ENCODE data around the gene CCDC86.

The CCDC86 gene

DNA sequence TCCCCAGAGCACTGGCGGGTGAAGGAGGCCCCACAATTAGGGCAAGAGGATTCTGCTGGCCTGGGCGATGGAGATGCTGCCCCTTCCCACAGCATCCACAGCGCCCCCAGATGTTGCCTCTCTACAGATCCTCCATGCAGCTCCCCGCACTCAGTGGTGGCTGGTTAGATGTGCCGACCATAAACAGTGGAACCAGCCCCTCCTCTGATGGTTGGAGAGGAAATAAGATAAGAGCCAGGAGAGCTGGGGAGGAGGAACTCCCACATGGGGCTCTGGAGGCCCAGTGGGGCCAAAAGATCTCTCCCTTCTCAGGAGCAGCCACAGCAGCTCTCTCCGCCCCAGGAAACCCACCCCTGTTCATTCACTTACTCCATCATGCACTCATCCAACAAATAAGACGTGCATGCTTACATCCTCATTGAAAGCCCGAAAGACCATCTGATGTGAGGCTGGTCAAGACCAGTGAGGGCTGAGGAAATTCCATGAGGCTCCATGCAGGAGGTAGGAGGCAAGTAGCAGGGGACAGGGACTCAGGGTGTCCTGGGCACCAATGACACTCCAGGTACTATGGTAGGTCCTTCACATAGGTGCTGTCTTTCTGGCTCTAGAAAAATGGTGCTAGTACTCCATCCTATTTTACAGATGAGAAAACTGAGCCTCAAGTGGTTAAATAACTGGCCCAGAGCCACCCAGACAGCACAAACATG lies 12.4 kb downstream of the CCDC86 start:
- DNase-seq = no peak

DNA sequence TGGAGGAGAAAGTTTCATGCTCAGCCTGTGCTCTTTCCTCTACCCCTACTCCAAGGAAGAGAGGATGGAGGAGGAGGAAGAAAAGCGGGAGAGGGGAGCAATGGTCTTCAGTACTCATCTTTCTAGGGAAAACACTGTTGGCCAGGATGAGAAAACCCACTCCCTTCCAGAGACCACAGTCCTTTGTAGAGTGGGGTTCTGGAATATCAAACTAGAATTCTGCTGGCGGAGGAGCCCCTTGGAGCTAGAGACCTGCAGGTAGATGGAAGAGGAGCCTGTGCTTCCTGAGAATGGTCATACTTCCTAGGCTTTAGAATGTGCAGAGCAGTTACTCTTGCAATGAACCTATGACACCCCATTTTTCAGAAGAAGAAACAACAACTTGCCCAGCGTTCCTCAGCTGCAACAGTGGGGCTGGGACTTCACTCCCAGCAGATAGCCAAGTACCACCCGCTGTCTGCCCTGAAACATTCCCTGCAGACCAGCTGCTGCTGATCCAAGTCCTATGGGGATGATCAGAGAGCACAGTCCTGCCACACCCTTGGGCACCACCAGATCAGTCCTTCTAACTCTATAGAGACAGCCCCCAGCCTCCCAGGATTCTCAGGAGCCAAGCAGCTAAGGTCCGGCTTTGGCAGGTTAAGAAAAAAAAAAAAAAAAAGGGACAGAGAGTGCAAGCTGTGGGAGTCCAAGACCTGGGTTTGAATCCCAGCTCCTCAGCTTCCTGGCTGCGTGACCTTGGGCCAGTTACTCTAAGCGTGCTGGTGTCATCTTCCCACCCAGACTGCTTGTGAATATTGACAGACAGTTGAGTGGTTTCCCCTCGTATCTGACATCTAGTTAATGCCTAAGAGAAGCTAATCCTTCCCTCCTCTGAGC lies 13.2 kb downstream of the CCDC86 start:
- DNase-seq = no peak

DNA sequence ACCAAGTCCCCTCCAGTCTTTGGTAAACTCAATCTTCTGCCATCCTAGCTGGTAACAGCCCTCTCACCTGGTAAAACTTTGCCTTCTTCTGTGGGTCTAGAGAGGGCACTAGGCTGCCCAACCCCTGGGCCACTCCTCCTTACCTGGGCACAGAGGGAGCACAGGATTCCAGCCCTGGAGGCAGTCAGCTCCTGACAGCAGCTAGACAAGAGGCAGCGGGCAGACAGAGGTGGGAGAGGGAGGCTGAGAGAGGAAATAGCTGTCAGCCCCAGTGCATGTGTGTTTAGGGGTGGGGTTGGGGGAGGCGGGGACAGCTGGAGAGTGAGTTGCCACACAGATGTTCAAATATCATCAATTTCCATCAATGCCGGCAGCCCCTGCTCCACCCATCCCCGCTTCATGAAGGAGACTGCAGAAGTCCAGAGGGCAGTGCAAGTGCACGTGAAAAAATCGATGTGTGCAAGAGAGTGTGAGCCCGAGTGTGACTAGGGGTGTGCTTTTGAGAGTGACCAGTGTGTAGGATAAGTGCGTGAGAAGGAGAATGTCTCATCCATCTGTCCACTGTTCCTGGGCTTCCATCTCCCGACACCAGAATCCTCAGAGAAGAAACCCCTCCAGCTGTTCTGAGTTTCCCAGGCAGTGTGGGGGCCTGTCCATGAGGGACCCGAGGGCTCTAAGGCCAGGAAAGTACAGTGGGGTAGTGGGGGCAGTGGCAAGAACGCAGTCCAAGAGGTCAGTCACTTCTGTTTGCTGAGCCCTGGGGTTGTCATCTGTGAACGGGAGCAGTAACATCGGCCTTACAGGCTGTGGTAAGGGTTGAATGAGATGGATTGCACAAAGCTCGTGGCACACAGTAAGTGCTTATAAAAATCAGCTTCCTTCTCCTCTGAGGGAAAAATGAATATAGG lies 14.1 kb downstream of the CCDC86 start, which contains the start of gene PTGDR2:
Gene PTGDR2 (minus strand): TSS at position 225 of the 908 bp plus-strand sequence. CDS start 2,228 bp downstream, outside the sequence.
- DNase-seq = no peak

DNA sequence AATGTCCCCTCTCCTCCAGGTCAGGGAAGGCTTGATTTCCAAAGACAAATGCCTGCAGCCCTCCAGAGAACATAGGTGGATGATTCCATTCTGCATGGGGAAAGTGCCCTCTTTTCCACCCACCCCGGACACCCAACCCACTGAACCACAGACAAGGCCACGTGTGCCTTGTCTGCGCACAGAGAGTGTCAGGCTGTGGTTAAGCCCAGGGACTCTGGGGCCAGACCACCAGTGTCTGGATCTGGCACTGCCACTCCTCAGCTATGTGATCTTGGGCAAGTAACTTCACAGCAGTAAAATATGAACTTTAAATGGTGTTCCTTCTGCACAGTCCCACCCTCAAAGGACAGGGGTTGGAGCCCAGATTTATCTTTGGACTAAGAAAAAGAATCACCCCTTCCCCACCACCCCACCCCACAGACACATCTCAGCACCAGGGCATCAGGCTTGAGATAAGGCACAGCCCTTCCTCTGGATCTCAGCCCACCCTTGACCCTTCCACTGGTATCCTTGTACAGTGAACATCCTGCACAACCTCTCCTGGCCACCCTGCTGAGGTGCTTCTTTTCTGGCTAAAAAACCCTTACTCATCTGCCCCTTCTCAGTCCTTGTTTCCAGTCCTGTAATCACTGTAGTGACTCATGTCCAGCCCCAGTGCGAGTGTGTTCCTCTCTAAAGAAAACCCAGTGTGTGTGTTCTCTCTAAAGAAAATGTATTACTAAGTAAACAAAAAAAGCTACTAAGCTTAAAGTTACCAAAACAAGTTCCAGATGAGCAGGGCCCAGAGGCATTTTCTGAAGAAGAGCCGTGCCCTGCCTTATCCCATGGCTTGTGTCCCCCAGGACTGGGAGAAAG lies 15.7 kb downstream of the CCDC86 start:
- DNase-seq = no peak

GRCh38 chr11:60858236-60858635 lies 16.3 kb downstream of the CCDC86 start:
- DNase-seq = no peak

DNA sequence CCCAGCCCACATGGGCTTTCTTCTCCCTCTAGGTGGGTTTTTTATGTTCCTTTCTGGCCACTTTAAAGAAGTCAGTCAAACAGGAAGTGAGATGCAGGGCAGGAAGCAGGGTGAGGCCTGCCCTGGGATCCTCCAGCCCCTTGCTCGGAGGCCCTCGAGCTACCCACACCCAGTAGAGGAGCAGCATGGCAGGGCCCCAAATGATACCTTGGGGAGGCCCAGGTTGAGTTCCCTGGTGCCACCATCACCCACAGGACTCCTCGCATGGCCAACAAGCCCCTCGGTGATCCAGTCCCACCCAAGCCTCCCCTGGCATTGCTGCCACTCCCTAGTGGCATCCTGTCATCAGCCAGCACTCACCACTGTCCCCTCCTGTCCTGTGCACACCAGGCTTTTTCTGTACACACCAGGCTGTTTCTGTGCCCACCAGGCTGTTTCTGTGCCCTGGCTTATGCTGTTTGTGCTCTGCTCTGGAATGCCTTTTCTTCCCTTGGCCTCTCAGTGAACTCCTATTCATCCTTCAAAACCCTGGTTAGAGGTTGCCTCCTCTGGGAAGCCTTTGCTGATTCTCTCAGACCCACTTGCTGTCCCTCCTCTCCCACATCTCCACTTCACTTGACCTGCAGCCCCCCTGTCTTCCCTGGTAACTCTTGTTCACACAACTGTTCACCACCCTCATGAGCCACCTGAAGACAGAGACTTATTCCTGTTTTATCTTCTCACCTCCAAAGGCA lies 17.0 kb downstream of the CCDC86 start:
- DNase-seq = no peak

- DNase-seq = no peak
Measured at GRCh38 chr11:60859616-60860250, 17.8 kb downstream of the CCDC86 start.

DNA sequence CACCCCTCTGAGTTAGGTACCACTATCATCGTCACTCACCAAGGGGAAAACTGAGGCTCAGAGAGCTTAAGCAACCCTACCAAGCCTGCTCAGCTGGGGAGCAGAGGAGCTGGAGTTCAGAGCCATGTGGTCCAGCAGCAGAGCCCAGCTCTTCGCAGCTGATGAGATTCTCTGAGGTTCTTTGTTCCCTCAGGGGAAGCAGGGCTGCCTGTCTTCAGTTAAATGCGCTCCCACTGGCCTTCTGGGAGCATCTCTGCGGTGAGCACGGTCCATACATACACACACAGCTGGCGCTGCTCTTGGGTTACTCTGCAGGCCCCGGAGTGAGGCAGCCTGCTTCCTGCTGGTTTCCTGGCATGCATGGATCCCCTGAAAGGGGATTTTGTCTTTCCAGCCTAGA lies 19.0 kb downstream of the CCDC86 start:
- DNase-seq = peak; percentile 52

DNA sequence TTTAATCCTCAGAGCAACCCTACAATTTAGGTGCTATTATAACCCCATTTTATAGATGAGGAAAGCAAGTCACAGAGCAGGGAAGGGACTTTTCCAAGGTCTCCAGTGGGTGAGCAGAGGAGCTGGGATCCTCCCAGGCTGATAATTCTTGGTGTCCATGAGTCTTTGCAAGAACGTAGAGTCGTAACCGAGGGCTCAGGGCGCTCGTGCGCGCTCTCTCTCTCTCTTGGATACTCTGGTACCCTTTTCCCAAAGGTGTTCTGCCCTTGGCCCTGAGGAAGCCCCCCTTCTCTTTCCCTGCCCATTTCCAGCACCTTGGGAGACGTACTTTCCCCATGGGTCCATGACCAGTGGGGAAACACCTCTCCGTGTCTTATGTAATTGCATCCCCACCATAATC lies 20.3 kb downstream of the CCDC86 start:
- DNase-seq = no peak

DNA sequence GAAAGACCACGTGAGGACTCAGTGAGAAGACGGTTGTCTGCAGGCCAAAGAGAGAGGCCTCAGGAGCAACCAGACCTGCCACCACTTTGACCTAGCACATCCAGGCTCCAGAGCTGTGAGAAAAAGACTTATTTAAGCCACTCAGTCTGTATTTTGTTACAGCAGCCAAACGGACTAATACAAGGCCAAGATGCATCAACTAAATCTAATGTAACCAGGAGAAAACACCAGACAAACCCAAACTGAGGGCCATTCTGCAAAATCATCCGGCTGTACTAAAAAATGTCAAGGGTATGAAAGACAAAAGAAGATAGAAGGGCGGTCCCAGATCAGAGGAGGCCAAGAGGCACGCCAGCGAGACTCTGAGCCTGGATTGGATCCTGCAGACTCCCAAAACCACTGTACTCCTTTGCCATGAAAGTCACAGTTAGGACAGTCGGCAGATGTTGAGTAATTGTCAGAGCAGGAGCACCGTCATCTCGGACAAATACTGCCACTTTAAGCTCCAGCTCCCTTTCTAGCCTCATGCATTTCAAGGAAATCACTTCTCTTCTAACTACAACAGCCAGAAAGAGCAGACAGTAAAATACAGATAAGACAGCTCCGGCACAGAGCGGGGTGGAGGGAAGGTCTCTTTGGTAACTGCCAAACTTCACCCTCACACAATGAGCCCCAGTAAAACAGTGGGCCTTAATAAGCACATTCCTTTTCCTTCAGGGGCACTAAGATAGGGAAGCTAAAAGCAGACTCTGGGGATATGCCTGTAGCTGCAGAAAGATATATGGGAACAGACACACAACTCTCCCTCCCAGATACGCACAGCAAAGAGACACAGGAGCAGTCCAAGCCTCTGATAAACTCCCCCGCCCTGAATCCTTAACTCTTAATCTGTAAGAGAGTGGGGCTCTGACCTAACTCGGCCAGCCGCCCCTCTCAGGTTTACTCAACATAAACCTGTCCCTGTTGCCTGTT lies 21.9 kb downstream of the CCDC86 start:
- DNase-seq = no peak

- no peak for DNase-seq
Measured at GRCh38 chr11:60864856-60865513, 23.1 kb downstream of the CCDC86 start.

- DNase-seq = no peak
Measured at GRCh38 chr11:60866911-60867870, 25.3 kb downstream of the CCDC86 start, which contains the start of gene ZP1. Gene ZP1, plus strand, starts transcription at chr11:60867542. Its CDS starts 20 bp downstream, at chr11:60867562.

DNA sequence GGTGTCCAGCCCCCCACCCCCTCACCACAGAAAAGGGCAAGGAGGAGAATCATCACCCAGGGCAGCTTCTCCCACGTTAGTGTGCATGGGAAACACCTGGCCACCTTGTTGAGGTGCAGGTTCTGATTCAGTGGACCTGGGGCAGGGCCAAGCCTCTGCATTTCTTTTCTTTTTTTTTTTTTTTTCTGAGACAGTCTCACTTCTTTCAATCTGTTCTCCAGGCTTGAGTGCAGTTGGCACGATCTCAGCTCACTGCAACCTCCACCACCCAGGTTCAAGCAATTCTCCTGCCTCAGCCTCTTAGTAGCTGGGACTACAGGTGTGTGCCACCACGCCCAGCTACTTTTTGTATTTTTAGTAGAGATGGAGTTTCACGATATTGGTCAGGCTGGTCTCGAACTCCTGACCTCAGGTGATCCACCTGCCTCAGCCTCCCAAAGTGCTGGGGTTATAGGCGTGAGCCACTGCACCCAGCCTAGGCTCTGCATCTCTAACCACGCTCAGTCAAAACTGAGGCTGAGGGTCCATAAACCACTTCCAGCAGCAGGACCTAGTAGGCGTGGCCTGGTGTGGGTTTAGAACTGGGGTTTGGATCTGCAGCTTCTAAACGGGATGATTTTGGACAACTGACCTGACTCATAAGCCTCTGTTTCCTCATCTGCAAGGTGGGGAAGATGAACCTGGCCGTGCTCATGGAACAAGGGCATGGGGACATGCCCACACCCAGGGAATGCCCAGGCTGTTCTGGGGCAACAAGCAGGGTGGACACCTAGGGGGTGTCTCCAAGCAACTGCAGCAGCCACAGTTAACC lies 26.2 kb downstream of the CCDC86 start:
- DNase-seq = no peak

- DNase-seq = no peak
Measured at GRCh38 chr11:60868682-60869450, 27.0 kb downstream of the CCDC86 start.

DNA sequence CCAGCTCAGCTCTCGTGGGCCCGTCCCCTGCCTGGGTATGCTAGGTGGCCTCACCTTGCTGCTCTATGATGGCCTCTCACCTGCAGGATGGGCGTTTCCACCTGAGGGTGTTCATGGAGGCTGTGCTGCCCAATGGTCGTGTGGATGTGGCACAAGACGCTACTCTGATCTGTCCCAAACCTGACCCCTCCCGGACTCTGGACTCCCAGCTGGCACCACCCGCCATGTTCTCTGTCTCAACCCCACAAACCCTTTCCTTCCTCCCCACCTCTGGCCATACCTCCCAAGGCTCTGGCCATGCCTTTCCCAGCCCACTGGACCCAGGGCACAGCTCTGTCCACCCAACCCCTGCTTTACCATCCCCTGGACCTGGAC lies 27.5 kb downstream of the CCDC86 start:
- no peak for DNase-seq

DNA sequence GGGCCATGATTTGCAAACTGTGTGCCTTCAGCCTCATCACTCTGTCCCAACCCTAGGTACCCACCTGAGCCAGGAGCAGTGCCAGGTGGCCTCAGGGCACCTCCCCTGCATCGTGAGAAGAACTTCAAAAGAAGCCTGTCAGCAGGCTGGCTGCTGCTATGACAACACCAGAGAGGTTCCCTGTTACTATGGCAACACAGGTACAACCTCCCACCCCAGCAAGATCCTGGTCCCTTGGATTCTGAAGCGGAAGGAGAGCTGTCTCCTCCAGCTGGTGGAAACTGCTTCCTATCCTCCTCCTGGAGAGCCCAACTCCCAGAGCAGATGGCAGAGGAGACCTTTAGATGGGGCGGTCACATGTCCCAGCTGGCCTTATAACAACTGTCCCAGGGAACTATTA lies 28.4 kb downstream of the CCDC86 start:
- no peak for DNase-seq
